Measurements from ENCODE around the gene TAPBPL.
"Not testable (repeated sequence)": the region's sequence is repeated elsewhere in the genome, so short reads cannot be mapped to it uniquely, and the experiment has no call there.

TAPBPL gene

GRCh38 chr12:6451348-6452244 lies at the start of gene TAPBPL:
Gene TAPBPL, plus strand, starts transcription at chr12:6452042. Its CDS starts 207 bp downstream, at chr12:6452249.
- peak; percentile 81 to 86 for DNase-seq

GRCh38 chr12:6404390-6404789 lies 47.5 kb upstream of the TAPBPL start:
- no peak for DNase-seq

- no peak for DNase-seq
Observed at GRCh38 chr12:6405963-6406362, 45.9 kb upstream of the TAPBPL start.

GRCh38 chr12:6407236-6407954 lies 44.4 kb upstream of the TAPBPL start:
- no peak for DNase-seq

GRCh38 chr12:6416596-6416995 lies 35.2 kb upstream of the TAPBPL start:
- no peak for DNase-seq

GRCh38 chr12:6418796-6419195 lies 33.0 kb upstream of the TAPBPL start:
- DNase-seq = no peak

GRCh38 chr12:6420364-6420763 lies 31.5 kb upstream of the TAPBPL start:
- no peak for DNase-seq

- peak; percentile 82 to 83 for DNase-seq
Observed at GRCh38 chr12:6423267-6424007, 28.4 kb upstream of the TAPBPL start.

- DNase-seq = no peak
Observed at GRCh38 chr12:6424008-6424347, 27.9 kb upstream of the TAPBPL start.

- no peak for DNase-seq
Observed at GRCh38 chr12:6424866-6425265, 27.0 kb upstream of the TAPBPL start.

GRCh38 chr12:6425590-6426531 lies 26.0 kb upstream of the TAPBPL start:
- peak; percentile 62 to 68 for DNase-seq

- peak; percentile 95 to 96 for DNase-seq
Observed at GRCh38 chr12:6426882-6427671, 24.8 kb upstream of the TAPBPL start.

GRCh38 chr12:6427796-6428195 lies 24.0 kb upstream of the TAPBPL start:
- not testable (repeated sequence) for DNase-seq

GRCh38 chr12:6428326-6428725 lies 23.5 kb upstream of the TAPBPL start:
- no peak for DNase-seq

GRCh38 chr12:6430124-6430989 lies 21.5 kb upstream of the TAPBPL start:
- peak; percentile 73 to 76 for DNase-seq

GRCh38 chr12:6432991-6433390 lies 18.9 kb upstream of the TAPBPL start:
- DNase-seq = no peak

GRCh38 chr12:6434205-6435140 lies 17.4 kb upstream of the TAPBPL start:
- peak; percentile 63 to 69 for DNase-seq

- DNase-seq = peak; percentile 14 to 27
Observed at GRCh38 chr12:6435961-6436715, 15.7 kb upstream of the TAPBPL start.

All from activated T-cell treated with anti-CD3 and anti-CD28 coated beads, Interleukin-2, amount 50 U/mL, for 48 hours (primary cell).